ENCODE results near the gene EFNA2. TPM values are rescaled to one million over a fixed set of nuclear protein-coding genes. Genes with fewer than 3 reads are reported as not detected.

Gene EFNA2
- total RNA-seq, 4 donors from 2014 or later = not detected

GRCh38 chr19:1255186-1256161 lies 30.2 kb upstream of the EFNA2 start:
- TF ChIP-seq CTCF (IDR thresholded peaks at IDR 0.05; ENCODE audit: low read depth) = no peak

DNA sequence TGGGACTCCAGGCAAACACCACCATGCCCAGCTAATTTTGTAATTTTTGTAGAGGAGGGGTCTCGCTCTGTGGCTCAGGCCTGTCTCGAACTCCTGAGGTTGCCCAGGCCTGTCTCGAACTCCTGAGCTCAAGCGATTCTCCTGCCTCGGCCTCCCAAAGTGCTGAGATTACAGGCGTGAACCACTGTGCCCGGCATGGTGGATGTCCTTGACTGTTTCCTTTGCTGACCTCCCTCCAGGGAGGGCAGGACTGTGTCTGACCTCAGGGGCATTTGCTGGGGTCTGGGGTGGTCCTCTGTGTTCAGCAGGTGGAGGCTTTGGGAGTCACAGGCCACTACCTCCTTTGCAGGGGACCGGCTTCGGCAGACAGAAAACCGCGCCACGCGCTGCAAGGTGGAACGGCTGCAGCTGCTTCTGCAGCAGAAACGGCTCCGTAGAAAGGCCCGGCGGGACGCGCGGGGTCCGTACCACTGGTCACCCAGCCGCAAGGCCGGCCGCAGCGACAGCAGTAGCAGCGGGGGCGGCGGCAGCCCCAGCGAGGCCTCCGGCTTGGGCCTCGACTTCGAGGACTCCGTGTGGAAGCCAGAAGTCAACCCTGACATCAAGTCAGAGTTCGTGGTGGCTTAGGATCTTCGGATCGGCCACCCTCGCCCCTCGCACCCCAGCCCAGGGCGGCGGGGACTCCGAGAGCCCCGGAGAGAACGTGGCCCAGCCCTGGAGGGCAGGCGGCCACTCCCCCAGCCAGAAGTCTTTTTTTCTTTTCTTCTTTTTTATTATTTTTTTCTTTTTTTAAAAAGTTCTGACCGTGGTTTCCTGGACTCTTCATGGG lies 28.8 kb upstream of the EFNA2 start:
- TF ChIP-seq CTCF (IDR thresholded peaks at IDR 0.05; ENCODE audit: low read depth) = no peak

GRCh38 chr19:1257475-1258162 lies 28.1 kb upstream of the EFNA2 start:
- no peak for TF ChIP-seq CTCF (IDR thresholded peaks at IDR 0.05; ENCODE audit: low read depth)

DNA sequence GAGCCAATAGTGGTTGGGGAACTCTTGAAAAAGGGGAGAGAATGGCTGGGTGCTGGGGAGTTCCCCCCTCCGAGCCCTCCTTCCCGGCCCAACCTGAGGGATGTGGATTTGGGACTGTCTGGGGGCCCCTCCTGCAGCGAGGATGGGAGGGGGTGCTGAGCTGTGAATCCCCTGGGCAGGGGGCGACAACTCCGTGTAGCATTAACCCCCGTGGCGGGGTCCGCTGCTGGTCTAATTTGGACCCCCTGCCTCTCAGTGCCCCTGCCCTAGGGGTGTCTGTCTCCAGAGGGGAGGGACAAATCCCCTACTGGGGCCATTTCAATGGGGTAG lies 27.5 kb upstream of the EFNA2 start:
- TF ChIP-seq CTCF (IDR thresholded peaks at IDR 0.05; ENCODE audit: low read depth) = no peak

DNA sequence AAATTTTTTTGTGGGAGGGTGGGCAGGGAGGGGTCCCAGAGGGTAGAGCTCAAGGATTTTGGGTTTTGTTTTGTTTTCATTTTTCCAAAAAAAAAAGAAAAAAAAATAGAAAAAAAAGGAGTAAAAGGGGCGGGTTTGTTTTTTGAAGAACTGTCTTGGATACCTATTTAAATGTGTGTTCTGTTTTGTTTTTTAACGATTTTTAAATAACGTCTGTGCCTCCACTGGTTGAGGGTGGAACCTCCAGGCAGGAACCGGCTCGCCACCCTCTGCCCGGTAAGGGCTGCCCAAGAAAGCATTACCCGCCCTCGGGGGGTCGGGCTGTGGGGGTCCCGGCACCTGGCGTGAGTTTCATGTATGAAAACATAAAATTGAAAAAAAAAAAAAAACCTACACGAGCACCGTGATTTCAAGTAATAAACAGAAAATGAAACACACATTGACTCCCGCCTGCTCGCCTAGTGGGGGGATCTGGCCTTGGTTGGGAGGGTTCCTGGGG lies 26.9 kb upstream of the EFNA2 start:
- no peak for TF ChIP-seq CTCF (IDR thresholded peaks at IDR 0.05; ENCODE audit: low read depth)

GRCh38 chr19:1259206-1259875 lies 26.3 kb upstream of the EFNA2 start:
- no peak for TF ChIP-seq CTCF (IDR thresholded peaks at IDR 0.05; ENCODE audit: low read depth)
